HG03354 (cell line): Measurements from ENCODE around the gene FGF10.

Experiments
- ATAC-seq: cut with Tn5 transposase; IDR thresholded peaks from one replicate; pipeline ENCODE4 v1.9.1; 2021; ENCODE audit warnings: mild to moderate bottlenecking; ENCODE audit not compliant: unreplicated experiment, poor library complexity, severe bottlenecking

The FGF10 gene

DNA sequence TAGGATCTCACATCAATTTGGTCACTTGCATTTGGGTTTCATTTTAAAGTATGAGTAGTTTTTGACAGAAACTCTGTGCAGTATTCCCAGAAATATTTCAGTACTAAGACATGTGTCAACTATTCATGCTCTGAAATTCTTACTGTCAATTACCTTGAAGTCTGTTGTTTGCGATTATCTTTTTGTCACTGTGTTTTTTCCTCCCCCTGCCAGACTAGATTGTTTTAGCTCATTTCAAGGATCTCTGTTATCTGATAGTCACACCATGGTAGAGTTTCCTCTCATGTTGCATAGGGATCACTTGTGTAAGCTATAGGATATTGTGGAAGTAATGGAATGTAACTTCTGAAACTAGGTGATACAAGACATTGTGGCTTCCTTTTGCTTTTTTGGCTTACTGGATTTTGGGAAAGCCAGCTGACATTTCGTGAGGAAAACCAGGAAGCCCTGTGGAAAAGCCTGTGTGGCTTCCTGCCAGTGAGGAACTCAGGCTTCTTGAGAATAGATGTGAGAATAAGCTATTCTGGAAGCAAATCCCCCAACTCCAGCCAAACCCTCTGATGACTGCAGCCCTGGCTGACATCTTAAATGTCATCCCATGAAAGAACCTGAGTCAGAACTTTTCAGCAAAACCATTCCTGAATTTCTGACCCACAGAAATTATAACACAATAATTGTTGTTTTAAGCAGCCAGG lies 122.2 kb downstream of the FGF10 start:
- no peak for ATAC-seq

DNA sequence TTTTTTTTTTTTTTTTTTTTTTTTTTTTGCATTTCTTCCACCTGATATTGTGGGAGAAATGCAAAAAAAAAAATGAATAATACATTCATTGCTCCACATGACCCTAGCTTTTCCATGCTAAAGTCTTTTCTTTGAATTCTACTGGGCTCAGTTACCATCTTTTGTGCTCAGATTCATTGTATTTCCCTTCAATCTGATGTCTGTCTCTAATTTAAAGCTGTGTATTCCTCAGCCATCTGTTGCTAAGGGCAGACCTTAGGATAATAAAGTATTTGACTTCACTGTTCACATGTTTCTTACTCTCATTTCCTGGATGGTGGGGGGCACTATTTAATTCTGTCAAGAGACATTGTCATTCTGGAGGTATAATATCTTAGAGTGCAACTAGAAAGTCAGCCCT lies 123.5 kb downstream of the FGF10 start:
- ATAC-seq: no peak

DNA sequence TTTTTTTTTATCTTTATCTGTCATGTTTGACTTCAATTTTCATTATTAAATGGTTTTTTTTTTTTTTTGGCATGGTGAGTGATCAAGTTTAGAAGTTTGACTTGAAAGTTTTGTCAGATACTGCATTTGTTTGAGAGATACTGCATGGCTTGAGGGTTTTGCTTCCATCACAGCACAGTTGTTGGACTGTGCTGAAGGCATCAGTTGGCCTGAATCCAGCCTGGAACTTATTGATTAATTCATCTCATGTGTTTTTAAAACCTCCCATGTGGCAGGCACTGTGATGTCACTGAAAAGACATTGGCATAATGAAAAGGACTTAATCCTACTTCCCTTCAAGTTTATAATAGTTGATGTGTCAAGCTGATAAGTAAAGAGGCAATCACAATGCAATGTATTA lies 128.4 kb downstream of the FGF10 start:
- ATAC-seq: no peak

DNA sequence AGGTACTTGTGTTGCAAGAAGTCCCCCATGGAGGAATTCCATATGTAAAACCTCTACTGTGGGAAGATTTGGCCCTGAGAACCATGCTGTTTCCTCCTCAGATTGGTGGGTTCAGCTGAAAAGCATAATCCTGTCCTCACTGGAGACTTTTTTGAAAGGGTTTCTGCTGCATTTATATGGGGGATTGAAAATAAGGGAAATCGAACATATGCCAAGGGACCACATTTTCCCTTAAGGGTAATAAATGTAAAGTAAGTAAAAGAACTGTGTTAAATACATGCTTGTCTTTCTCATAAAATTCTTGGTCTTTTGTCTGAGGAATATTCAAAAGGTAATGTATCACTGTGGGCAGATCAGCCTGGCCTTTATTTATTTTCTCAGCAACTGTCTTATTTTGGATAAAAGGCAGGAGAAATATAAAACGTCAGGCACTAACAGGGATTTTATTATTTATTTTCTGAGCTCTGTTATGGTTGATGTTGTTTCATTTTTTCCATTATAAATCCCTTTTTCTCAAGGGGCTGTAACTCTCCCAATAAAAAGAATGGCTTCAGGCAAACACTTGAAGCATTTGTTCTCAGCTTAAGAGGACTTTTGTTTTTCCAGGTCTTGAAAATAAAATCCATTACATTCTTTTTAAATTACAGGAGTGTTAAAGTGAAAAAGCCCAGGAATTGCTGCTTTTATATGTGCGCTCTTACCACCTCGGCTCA lies 131.4 kb downstream of the FGF10 start:
- ATAC-seq: no peak

DNA sequence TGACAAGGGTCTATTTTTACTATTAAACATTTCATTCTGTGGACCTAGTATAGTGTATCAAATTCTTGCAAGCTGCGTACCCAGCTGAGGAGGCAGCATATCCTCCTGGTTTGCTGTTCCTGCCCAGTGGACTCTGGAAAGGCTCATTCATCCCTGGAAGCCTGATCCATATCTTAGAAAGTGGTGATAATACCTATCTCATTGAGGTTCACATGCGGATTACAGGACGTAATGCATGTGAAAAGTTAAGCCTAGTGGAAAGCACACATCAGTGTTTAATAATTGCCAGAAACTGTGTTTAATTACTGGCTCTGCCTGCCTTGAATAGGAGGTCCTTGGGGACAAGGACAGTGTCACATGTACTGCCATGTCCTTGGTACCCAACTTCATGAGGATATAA lies 132.0 kb downstream of the FGF10 start:
- no peak for ATAC-seq
